ENCODE results near the gene BCL11A.

- TF ChIP-seq POLR2AphosphoS5 (IDR thresholded peaks at IDR 0.05; ENCODE audit: low read depth) = no peak
- no peak for TF ChIP-seq JUNB (IDR thresholded peaks at IDR 0.05; ENCODE audit: unreplicated experiment)
- TF ChIP-seq CTCF (conservative IDR thresholded peaks at IDR 0.05; ENCODE audit: low read depth in 2 of 2) = no peak
- no peak for TF ChIP-seq EZH2 (IDR thresholded peaks at IDR 0.05; ENCODE audit: low read depth, unreplicated experiment)
- no peak for TF ChIP-seq CREB1 (CRISPR knock-in tag; IDR thresholded peaks at IDR 0.05; ENCODE audit: low read depth)
- no peak for TF ChIP-seq EZH2phosphoT487 (IDR thresholded peaks at IDR 0.05; ENCODE audit: unreplicated experiment)
- no peak for TF ChIP-seq STAT1 (IDR thresholded peaks at IDR 0.05; ENCODE audit: unreplicated experiment)
- no peak for TF ChIP-seq REST (IDR thresholded peaks at IDR 0.05; ENCODE audit: unreplicated experiment)
- TF ChIP-seq NANOG (IDR thresholded peaks at IDR 0.05; ENCODE audit: borderline replicate concordance) = no peak
Measured at GRCh38 chr2:60550984-60551239, 2.5 kb downstream of the BCL11A start.

All from GM23338 (cell line).